K562 (cell line): ENCODE results near the gene HS3ST3B1. TPM values are rescaled to one million over a fixed set of nuclear protein-coding genes. Genes with fewer than 3 reads are reported as not detected.

Experiments
- BRF1 ChIP-seq: IDR thresholded peaks from 3 replicates; pipeline ENCODE4 v1.6.1; 2011; ENCODE audit warnings: borderline replicate concordance, mild to moderate bottlenecking; ENCODE audit not compliant: insufficient read length; ENCODE audit errors: extremely low read depth
- EZH2 ChIP-seq: IDR thresholded peaks from 2 replicates; pipeline ENCODE4 v1.6.1; 2012; ENCODE audit warnings: low read depth, mild to moderate bottlenecking, inconsistent platforms, low read length, borderline replicate concordance
- FOXA3 ChIP-seq, 2 experiments: fragments of 450-650 bp in 1 of 2; sonication (generic) in 1 of 2; formaldehyde crosslinking; IDR thresholded peaks in 1 of 2; conservative IDR thresholded peaks in 1 of 2; 2 replicates each; pipeline versions ENCODE4 v1.4.0 to v1.8.0; 2020 to 2022; ENCODE audit warnings: mild to moderate bottlenecking in 2 of 2, missing genetic modification reagents in 1 of 2
- GATA2 ChIP-seq: sonication (generic); formaldehyde crosslinking; IDR thresholded peaks from 2 replicates; pipeline ENCODE4 v1.4.0; 2020; ENCODE audit warnings: mild to moderate bottlenecking, missing genetic modification reagents
- GMEB1 ChIP-seq: fragments of 250-450 bp; sonication (Bioruptor Pico); IDR thresholded peaks from 2 replicates; pipeline ENCODE4 v1.4.0; 2020; ENCODE audit warnings: mild to moderate bottlenecking
- HNRNPL ChIP-seq: fragments of 200-400 bp; formaldehyde crosslinking; IDR thresholded peaks from 2 replicates; pipeline ENCODE4 v1.6.1; 2017; ENCODE audit warnings: low read depth, mild to moderate bottlenecking, low read length
- IRF9 ChIP-seq: fragments of 450-650 bp; IDR thresholded peaks from 2 replicates; pipeline ENCODE4 v1.6.1; 2016; ENCODE audit warnings: missing biosample characterization, missing genetic modification characterization
- MAFK ChIP-seq: IDR thresholded peaks from 2 replicates; pipeline ENCODE4 v1.6.1; 2011; ENCODE audit warnings: low read length, improper control_type of control experiment
- NR0B1 ChIP-seq: fragments of 450-650 bp; IDR thresholded peaks from one replicate; pipeline ENCODE4 v1.6.1; 2018; ENCODE audit warnings: mild to moderate bottlenecking, moderate library complexity; ENCODE audit not compliant: partially characterized antibody
- POU5F1 ChIP-seq: fragments of 150-350 bp; IDR thresholded peaks from 2 replicates; pipeline ENCODE4 v1.6.1; 2014; ENCODE audit warnings: borderline replicate concordance, low read length, low read depth, mild to moderate bottlenecking; ENCODE audit not compliant: partially characterized antibody
- RBM14 ChIP-seq: fragments of 200-400 bp; formaldehyde crosslinking; IDR thresholded peaks from 2 replicates; pipeline ENCODE4 v1.6.1; 2018; ENCODE audit warnings: low read depth, mild to moderate bottlenecking, low read length, moderate library complexity, borderline replicate concordance; ENCODE audit not compliant: insufficient read depth
- RFX1 ChIP-seq: fragments of 450-650 bp; IDR thresholded peaks from 2 replicates; pipeline ENCODE4 v1.6.1; 2016; ENCODE audit warnings: mild to moderate bottlenecking, moderate library complexity
- SP1 ChIP-seq: sonication (generic); formaldehyde crosslinking; IDR thresholded peaks from 2 replicates; pipeline ENCODE4 v1.8.1; 2022; ENCODE audit warnings: mild to moderate bottlenecking, missing genetic modification reagents
- SRSF7 ChIP-seq: fragments of 200-400 bp; formaldehyde crosslinking; optimal IDR thresholded peaks from 2 replicates; pipeline ENCODE3; 2017; ENCODE audit warnings: mild to moderate bottlenecking, low read depth, low read length
- TAF7 ChIP-seq: fragments of 450-650 bp; IDR thresholded peaks from 2 replicates; pipeline ENCODE4 v1.6.1; 2016; ENCODE audit warnings: missing genetic modification characterization, missing compliant biosample characterization
- TARDBP ChIP-seq: fragments of 450-650 bp; IDR thresholded peaks from 2 replicates; pipeline ENCODE4 v1.6.1; 2016
- TCF3 ChIP-seq: sonication (generic); formaldehyde crosslinking; IDR thresholded peaks from 2 replicates; pipeline ENCODE4 v1.4.0; 2020; ENCODE audit warnings: mild to moderate bottlenecking, missing genetic modification reagents
- TRIM28 ChIP-seq: fragments of 450-650 bp; IDR thresholded peaks from 2 replicates; pipeline ENCODE4 v1.6.1; 2017
- TSC22D4 ChIP-seq: fragments of 450-650 bp; IDR thresholded peaks from 2 replicates; pipeline ENCODE4 v1.6.1; 2016; ENCODE audit warnings: missing genetic modification characterization, missing biosample characterization, control low read depth
- ZBTB12 ChIP-seq: fragments of 250-450 bp; sonication (Bioruptor Pico); IDR thresholded peaks from 2 replicates; pipeline ENCODE4 v1.4.0; 2020
- ZNF133 ChIP-seq: fragments of 250-450 bp; sonication (Bioruptor Pico); IDR thresholded peaks from 2 replicates; pipeline ENCODE4 v1.4.0; 2020; ENCODE audit warnings: mild to moderate bottlenecking
- ZNF507 ChIP-seq: conservative IDR thresholded peaks from 2 replicates; pipeline ENCODE4 v1.6.1; 2017; ENCODE audit warnings: missing genetic modification characterization, missing compliant biosample characterization
- ZNF75A ChIP-seq: fragments of 450-650 bp; formaldehyde crosslinking; IDR thresholded peaks from 2 replicates; pipeline ENCODE4 v1.4.0; 2020; ENCODE audit warnings: mild to moderate bottlenecking
- ZNF764 ChIP-seq: fragments of 250-450 bp; sonication (Bioruptor Pico); IDR thresholded peaks from 2 replicates; pipeline ENCODE4 v1.4.0; 2020; ENCODE audit warnings: low read depth, mild to moderate bottlenecking, moderate library complexity
- ZNF77 ChIP-seq: fragments of 250-450 bp; sonication (Bioruptor Pico); IDR thresholded peaks from 2 replicates; pipeline ENCODE4 v1.5.0; 2020
- polyA plus RNA-seq, 8 experiments: library from polyadenylated mRNA; depleted of rRNA in 4 of 8; stranded (reverse) in 5 of 8; unstranded in 3 of 8; fragments of >200 nt; fragmentation: Nextera tagmentation in 2 of 8; fragmentation: Illumina TruSeq in 1 of 8; extraction: Ambion mirVana in 2 of 8; extraction: Trizol in 1 of 8; gene quantifications; 2 replicates each; pipeline versions ENCODE4 v1.2.1 to v1.2.3, GENCODE V29; 2011 to 2014; ENCODE audit warnings: inconsistent platforms in 1 of 8, missing spikeins in 1 of 8
- total RNA-seq, 7 experiments: library from RNA; depleted of rRNA in 6 of 7; stranded (reverse); fragments of >200 nt in 6 of 7; fragmentation: Illumina TruSeq in 2 of 7; extraction: Trizol in 2 of 7; gene quantifications; 2 replicates each; pipeline versions ENCODE4 v1.2.1 to v1.2.3, GENCODE V29; 2011 to 2021; ENCODE audit warnings: low replicate concordance in 1 of 7

HS3ST3B1 gene
- total and polyA plus RNA-seq, 9 of the 15 experiments (the other 6 are each of a cell fraction or from before 2014, with no cell fraction given): 1.9 to 12.9 (median 3.7) TPM

- TF ChIP-seq IRF9 (tag) (no peak), POU5F1 (no peak), HNRNPL (peak; percentile 47; the same call in 1 of the 2 replicates), FOXA3 (CRISPR knock-in tag; conservative IDR thresholded peaks at IDR 0.05 in 1 of 2, IDR thresholded peaks at IDR 0.05 in 1 of 2) (no peak), SRSF7 (no peak), TARDBP (no peak), TAF7 (tag) (no peak), ZNF75A (no peak), BRF1 (no peak), NR0B1 (no peak), ZNF764 (CRISPR knock-in tag) (no peak), ZNF77 (no peak), RFX1 (no peak), TSC22D4 (no peak), GATA2 (CRISPR knock-in tag) (no peak), TCF3 (CRISPR knock-in tag) (peak; percentile 15; the same call in 1 of the 2 replicates), TRIM28 (no peak), GMEB1 (CRISPR knock-in tag) (no peak), SP1 (CRISPR knock-in tag) (peak; percentile 88), RBM14 (no peak), ZBTB12 (CRISPR knock-in tag) (no peak), ZNF133 (CRISPR knock-in tag) (no peak), ZNF507 (no peak), MAFK (no peak), EZH2 (no peak)
These were observed 8.3 kb downstream of the HS3ST3B1 start (continued) for GRCh38 chr17:14308965-14309879.
